Measurements from ENCODE around the gene NCKAP5.

NCKAP5 gene

DNA sequence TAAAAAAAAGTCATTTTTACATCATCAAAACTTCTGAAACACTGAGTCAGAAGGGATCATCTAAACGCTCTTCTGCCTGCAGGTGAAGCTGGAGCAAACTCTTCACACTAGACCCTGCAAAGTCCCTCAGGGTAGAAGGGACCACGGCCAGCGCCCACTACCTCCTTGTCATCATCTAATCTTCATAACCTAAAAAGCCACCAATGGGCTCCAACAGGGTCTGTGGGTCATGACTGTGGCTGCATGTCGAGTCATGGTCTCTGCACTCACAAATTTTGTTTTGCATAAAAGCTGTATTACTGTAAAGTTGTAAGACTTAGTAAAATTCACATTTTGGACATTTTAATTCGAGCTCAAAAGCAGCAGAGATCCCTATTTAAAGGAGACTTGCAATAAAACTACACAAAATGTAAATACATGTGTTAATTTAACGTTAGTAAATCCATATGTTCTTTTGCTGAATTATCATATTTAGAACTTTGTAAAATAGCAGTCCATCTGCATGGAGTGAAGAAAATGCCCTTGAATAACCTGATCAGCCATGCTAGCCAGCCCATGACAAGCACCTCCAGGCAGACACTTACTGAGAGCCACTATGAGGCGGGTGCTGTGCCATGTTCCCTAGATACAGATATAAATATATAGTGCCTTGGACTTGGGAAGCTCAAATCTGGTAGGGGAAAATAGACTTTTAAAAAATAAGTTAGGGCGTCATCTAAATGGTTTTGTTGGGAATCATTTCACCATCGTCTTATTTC, 461.0 kb downstream of the NCKAP5 start:
- in situ Hi-C loops (cut with MboI; ENCODE audit: low sequenced_read_pairs, unreplicated experiment), result no loop called here
- TF ChIP-seq, protein P1, sequence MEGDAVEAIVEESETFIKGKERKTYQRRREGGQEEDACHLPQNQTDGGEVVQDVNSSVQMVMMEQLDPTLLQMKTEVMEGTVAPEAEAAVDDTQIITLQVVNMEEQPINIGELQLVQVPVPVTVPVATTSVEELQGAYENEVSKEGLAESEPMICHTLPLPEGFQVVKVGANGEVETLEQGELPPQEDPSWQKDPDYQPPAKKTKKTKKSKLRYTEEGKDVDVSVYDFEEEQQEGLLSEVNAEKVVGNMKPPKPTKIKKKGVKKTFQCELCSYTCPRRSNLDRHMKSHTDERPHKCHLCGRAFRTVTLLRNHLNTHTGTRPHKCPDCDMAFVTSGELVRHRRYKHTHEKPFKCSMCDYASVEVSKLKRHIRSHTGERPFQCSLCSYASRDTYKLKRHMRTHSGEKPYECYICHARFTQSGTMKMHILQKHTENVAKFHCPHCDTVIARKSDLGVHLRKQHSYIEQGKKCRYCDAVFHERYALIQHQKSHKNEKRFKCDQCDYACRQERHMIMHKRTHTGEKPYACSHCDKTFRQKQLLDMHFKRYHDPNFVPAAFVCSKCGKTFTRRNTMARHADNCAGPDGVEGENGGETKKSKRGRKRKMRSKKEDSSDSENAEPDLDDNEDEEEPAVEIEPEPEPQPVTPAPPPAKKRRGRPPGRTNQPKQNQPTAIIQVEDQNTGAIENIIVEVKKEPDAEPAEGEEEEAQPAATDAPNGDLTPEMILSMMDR (IDR thresholded peaks at IDR 0.05; ENCODE audit: borderline replicate concordance, control extremely low read depth, extremely low read depth, insufficient read depth, missing control alignments), result no peak
- no peak for DNase-seq (ENCODE audit: low spot score)

DNA sequence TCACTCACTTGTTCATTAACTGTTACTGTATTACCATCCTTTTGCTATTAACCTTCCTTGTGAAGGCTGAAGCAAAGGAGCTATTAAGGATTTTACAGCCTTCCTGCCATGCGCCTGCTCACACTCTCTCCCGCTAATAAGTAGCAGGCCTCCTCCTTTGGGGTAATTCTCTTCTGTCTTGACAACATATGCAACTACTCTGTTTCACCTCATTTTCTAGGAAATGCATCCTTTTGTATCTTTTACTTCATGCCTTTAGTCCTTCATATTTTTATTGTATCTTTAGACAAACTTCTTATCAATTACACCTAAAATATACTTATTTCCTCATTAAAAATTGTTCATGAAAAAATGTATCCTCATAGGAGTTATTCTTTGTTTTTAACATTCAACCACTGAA, 463.4 kb downstream of the NCKAP5 start:
- TF ChIP-seq, protein P1 (IDR thresholded peaks at IDR 0.05; ENCODE audit: borderline replicate concordance, control extremely low read depth, extremely low read depth, insufficient read depth, missing control alignments), result no peak
- in situ Hi-C loops (cut with MboI; ENCODE audit: low sequenced_read_pairs, unreplicated experiment), result no loop called here
- DNase-seq (ENCODE audit: low spot score), result no peak

DNA sequence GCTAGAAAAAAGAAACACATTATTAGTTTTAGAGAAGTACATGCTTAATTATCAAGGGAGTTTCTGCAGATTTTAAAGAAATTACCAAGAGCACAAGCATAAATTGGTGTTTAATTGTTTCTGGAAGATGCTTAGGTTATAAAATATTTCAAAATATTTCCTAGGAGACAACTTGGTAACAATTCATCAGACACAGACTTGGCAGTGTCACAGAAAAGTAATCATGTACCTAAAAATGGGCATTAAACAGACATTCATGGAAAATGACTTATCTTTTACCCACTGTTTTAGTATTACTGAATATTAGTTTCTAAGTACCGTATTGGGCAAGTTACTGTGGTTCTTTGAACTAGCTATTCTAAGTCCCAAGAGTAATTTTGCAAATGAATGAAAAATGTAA, 469.5 kb downstream of the NCKAP5 start:
- TF ChIP-seq, protein P1 (IDR thresholded peaks at IDR 0.05; ENCODE audit: borderline replicate concordance, control extremely low read depth, extremely low read depth, insufficient read depth, missing control alignments), result no peak
- no peak for DNase-seq (ENCODE audit: low spot score)
- in situ Hi-C loops (cut with MboI; ENCODE audit: low sequenced_read_pairs, unreplicated experiment), result no loop called here

DNA sequence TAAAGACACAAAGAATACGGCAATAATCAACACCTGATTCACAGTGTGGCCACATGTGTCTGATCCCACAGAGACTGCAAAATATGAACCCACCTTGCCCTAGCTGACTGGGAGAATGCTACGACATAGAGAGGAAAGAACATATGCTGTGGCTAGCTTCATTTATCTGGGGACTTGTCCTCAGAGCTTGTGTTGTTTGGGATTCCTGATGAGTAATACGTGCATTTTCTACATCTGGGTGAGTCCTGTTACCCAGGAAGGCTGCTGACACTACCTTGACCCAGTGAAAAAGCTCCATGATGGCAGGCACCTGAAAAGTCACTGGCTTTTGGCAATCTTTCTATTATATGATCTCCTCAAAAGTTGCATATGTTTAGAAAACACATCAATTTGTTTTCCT, 470.6 kb downstream of the NCKAP5 start:
- TF ChIP-seq, protein P1 (IDR thresholded peaks at IDR 0.05; ENCODE audit: borderline replicate concordance, control extremely low read depth, extremely low read depth, insufficient read depth, missing control alignments), result no peak
- in situ Hi-C loops (cut with MboI; ENCODE audit: low sequenced_read_pairs, unreplicated experiment), result no loop called here
- DNase-seq (ENCODE audit: low spot score), result no peak

DNA sequence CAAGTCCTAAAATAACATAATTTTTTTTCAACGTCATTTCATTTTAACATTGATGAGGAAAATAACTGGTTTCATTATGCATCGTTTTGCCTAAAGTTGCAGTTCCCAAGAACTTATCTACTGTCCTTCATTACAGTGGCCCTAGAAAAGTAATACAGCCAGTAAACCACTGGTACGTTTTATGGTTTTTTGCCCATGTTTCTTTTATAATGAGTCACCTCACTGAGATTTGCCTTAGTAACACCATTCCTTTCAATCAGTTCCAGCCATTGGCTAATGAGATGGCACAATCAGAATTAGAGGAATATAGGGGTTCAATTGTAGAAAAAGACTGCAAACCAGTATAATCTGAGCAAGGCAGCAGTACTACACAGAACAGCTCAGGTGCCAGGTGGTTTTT, 475.7 kb downstream of the NCKAP5 start:
- TF ChIP-seq, protein P1 (IDR thresholded peaks at IDR 0.05; ENCODE audit: borderline replicate concordance, control extremely low read depth, extremely low read depth, insufficient read depth, missing control alignments), result no peak
- in situ Hi-C loops (cut with MboI; ENCODE audit: low sequenced_read_pairs, unreplicated experiment), result no loop called here
- DNase-seq (ENCODE audit: low spot score), result no peak

DNA sequence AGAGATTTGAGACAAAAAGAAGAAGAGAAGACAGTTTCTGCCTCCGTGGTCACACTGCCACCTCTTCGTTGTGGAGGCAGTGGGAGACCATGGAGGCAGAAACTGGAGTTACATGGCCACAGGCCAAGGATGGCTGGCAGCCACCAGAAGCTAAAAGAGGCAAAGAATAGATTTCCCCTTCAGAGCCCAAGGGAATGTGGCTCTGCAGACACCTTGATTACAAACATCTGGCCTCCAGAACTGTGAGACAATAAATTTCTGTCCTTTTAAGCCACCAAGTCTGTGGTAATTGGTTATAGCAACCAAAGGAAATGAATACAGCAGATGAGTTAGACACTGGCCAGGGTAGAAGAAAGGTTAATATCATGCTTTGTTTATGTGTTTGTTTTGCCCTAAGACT, 477.9 kb downstream of the NCKAP5 start:
- TF ChIP-seq, protein P1 (IDR thresholded peaks at IDR 0.05; ENCODE audit: borderline replicate concordance, control extremely low read depth, extremely low read depth, insufficient read depth, missing control alignments), result no peak
- DNase-seq (ENCODE audit: low spot score), result no peak
- in situ Hi-C loops (cut with MboI; ENCODE audit: low sequenced_read_pairs, unreplicated experiment), result no loop called here
